HG02852 (cell line): ENCODE results near the gene KLF2.

Experiments used
- ATAC-seq: cut with Tn5 transposase; IDR thresholded peaks from one replicate; pipeline ENCODE4 v1.9.1; 2021; ENCODE audit warnings: mild to moderate bottlenecking, moderate library complexity; ENCODE audit not compliant: unreplicated experiment

The KLF2 gene

GRCh38 chr19:16375157-16375935, 50.7 kb downstream of the KLF2 start:
- ATAC-seq, result no peak

GRCh38 chr19:16375936-16376185, 51.2 kb downstream of the KLF2 start:
- ATAC-seq, result no peak

- ATAC-seq, result no peak
These were observed 51.6 kb downstream of the KLF2 start for GRCh38 chr19:16376241-16376640.

- no peak for ATAC-seq
These were observed 52.0 kb downstream of the KLF2 start for GRCh38 chr19:16376649-16377048.

- ATAC-seq, result no peak
These were observed 52.9 kb downstream of the KLF2 start for GRCh38 chr19:16377521-16377920.
